Activated CD4-positive, alpha-beta T cell treated with anti-CD3 and anti-CD28 coated beads, Interleukin-2, amount 10 ng/mL, durations not matched to agents 24 days and 14 days (primary cell): Measurements from ENCODE around the gene CGN. TPM values are rescaled to one million over a fixed set of nuclear protein-coding genes. Genes with fewer than 3 reads are reported as not detected.

Experiments
- DNase-seq: peaks from one replicate; pipeline ENCODE4 v3.0.0; 2022
- H3K27ac Mint-ChIP-seq: one replicate; pipeline ENCODE4 v1.8.0; 2022; ENCODE audit warnings: mild to moderate bottlenecking, mixed read lengths
- H3K27me3 Mint-ChIP-seq: one replicate; pipeline ENCODE4 v1.8.0; 2022; ENCODE audit warnings: mixed read lengths
- H3K36me3 Mint-ChIP-seq: one replicate; pipeline ENCODE4 v1.8.0; 2022; ENCODE audit warnings: low read depth, mild to moderate bottlenecking, mixed read lengths
- H3K4me1 Mint-ChIP-seq: one replicate; pipeline ENCODE4 v1.8.0; 2021; ENCODE audit warnings: mixed read lengths
- H3K4me3 Mint-ChIP-seq: one replicate; pipeline ENCODE4 v1.8.0; 2022; ENCODE audit warnings: mild to moderate bottlenecking, moderate library complexity, mixed read lengths
- H3K9me3 Mint-ChIP-seq: one replicate; pipeline ENCODE4 v1.8.0; 2021; ENCODE audit warnings: mixed read lengths
- intact Hi-C: fragments of 100-400 bp; cut with micrococcal nuclease; formaldehyde crosslinking; loops from one replicate; pipeline ENCODE4 v1.15.1; 2023
- total RNA-seq: library from RNA; stranded (reverse); gene quantifications from 2 replicates; pipeline ENCODE4 v1.2.3, GENCODE V29; 2022

Gene CGN
- total RNA-seq, 1 donor from 2014 or later = 0.07 TPM

- Mint-ChIP-seq H3K9me3 (no peaks in the 10 kb centered on the region), H3K27me3 (no peaks in the 10 kb centered on the region), H3K4me3 (no peak overlapping the region), H3K36me3 (no peaks in the 10 kb centered on the region), H3K4me1 (peaks cover 5% of the 10 kb centered on the region), H3K27ac (no peak overlapping the region)
- no peak for DNase-seq
- intact Hi-C loops = no loop called here
These were observed 54.5 kb downstream of the CGN start for GRCh38 chr1:151565502-151566189.

- no peaks in the 10 kb centered on the region for H3K27me3 Mint-ChIP-seq
- H3K36me3 Mint-ChIP-seq = no peaks in the 10 kb centered on the region
- H3K4me3 Mint-ChIP-seq = no peak overlapping the region
- no peak for DNase-seq
- intact Hi-C loops = no loop called here
- peaks cover 5% of the 10 kb centered on the region for H3K4me1 Mint-ChIP-seq
- H3K9me3 Mint-ChIP-seq = no peaks in the 10 kb centered on the region
- no peak overlapping the region for H3K27ac Mint-ChIP-seq
These were observed 57.5 kb downstream of the CGN start for GRCh38 chr1:151568626-151569088.

- Mint-ChIP-seq H3K9me3 (no peaks in the 10 kb centered on the region), H3K4me1 (peaks cover 11% of the 10 kb centered on the region), H3K4me3 (no peak overlapping the region), H3K27me3 (no peaks in the 10 kb centered on the region), H3K27ac (no peak overlapping the region), H3K36me3 (no peaks in the 10 kb centered on the region)
- no peak for DNase-seq
- intact Hi-C loops = no loop called here
These were observed 59.6 kb downstream of the CGN start for GRCh38 chr1:151570819-151571218.

GRCh38 chr1:151574575-151575529 is 63.7 kb downstream of the CGN start:
- Mint-ChIP-seq H3K27me3 (no peaks in the 10 kb centered on the region), H3K27ac (no peak overlapping the region), H3K36me3 (no peaks in the 10 kb centered on the region), H3K4me3 (no peak overlapping the region), H3K4me1 (peaks cover 10% of the 10 kb centered on the region), H3K9me3 (no peaks in the 10 kb centered on the region)
- intact Hi-C loops = no loop called here
- DNase-seq = no peak

GRCh38 chr1:151577173-151577572 is 66.0 kb downstream of the CGN start:
- Mint-ChIP-seq H3K9me3 (no peaks in the 10 kb centered on the region), H3K36me3 (no peaks in the 10 kb centered on the region), H3K4me1 (peaks cover 10% of the 10 kb centered on the region), H3K27ac (no peak overlapping the region), H3K4me3 (no peak overlapping the region), H3K27me3 (no peaks in the 10 kb centered on the region)
- no peak for DNase-seq
- intact Hi-C loops = no loop called here

- Mint-ChIP-seq H3K4me1 (peaks cover 10% of the 10 kb centered on the region), H3K4me3 (no peak overlapping the region), H3K9me3 (no peaks in the 10 kb centered on the region), H3K27ac (no peak overlapping the region), H3K27me3 (no peaks in the 10 kb centered on the region), H3K36me3 (no peaks in the 10 kb centered on the region)
- intact Hi-C loops = no loop called here
- DNase-seq = no peak
These were observed 67.8 kb downstream of the CGN start for GRCh38 chr1:151578941-151579340.

GRCh38 chr1:151579436-151580225 is 68.4 kb downstream of the CGN start:
- Mint-ChIP-seq H3K4me1 (peaks cover 10% of the 10 kb centered on the region), H3K27ac (no peak overlapping the region), H3K36me3 (no peaks in the 10 kb centered on the region), H3K27me3 (no peaks in the 10 kb centered on the region), H3K9me3 (no peaks in the 10 kb centered on the region), H3K4me3 (no peak overlapping the region)
- no peak for DNase-seq
- intact Hi-C loops = no loop called here

GRCh38 chr1:151581451-151581850 is 70.3 kb downstream of the CGN start:
- Mint-ChIP-seq H3K4me3 (no peak overlapping the region), H3K4me1 (peaks cover 3% of the 10 kb centered on the region), H3K27ac (no peak overlapping the region), H3K9me3 (no peaks in the 10 kb centered on the region), H3K36me3 (no peaks in the 10 kb centered on the region), H3K27me3 (no peaks in the 10 kb centered on the region)
- DNase-seq = no peak
- intact Hi-C loops = no loop called here

- no peaks in the 10 kb centered on the region for H3K9me3 Mint-ChIP-seq
These were observed 70.7 kb downstream of the CGN start for GRCh38 chr1:151581921-151582320.

GRCh38 chr1:151583796-151584195 is 72.6 kb downstream of the CGN start:
- no peak for DNase-seq
- H3K36me3 Mint-ChIP-seq = no peaks in the 10 kb centered on the region
- no peak overlapping the region for H3K27ac Mint-ChIP-seq
- H3K4me1 Mint-ChIP-seq = peaks cover 3% of the 10 kb centered on the region
- intact Hi-C loops = no loop called here
- H3K27me3 Mint-ChIP-seq = no peaks in the 10 kb centered on the region
- H3K4me3 Mint-ChIP-seq = no peak overlapping the region
- H3K9me3 Mint-ChIP-seq = no peaks in the 10 kb centered on the region

More at GRCh38 chr1:151581921-151582320, 70.7 kb downstream of the CGN start:
- no peaks in the 10 kb centered on the region for H3K27me3 Mint-ChIP-seq
- no peak overlapping the region for H3K4me3 Mint-ChIP-seq
- H3K36me3 Mint-ChIP-seq = no peaks in the 10 kb centered on the region
- no peak overlapping the region for H3K27ac Mint-ChIP-seq
- H3K4me1 Mint-ChIP-seq = peaks cover 3% of the 10 kb centered on the region
- intact Hi-C loops = no loop called here
- no peak for DNase-seq

GRCh38 chr1:151584278-151584677 is 73.1 kb downstream of the CGN start:
- Mint-ChIP-seq H3K36me3 (no peaks in the 10 kb centered on the region), H3K4me3 (no peak overlapping the region), H3K27me3 (peaks cover 4% of the 10 kb centered on the region), H3K27ac (no peak overlapping the region), H3K9me3 (no peaks in the 10 kb centered on the region), H3K4me1 (peaks cover 3% of the 10 kb centered on the region)
- intact Hi-C loops = no loop called here
- DNase-seq = no peak

- intact Hi-C loops = no loop called here
- DNase-seq = no peak
- no peaks in the 10 kb centered on the region for H3K4me1 Mint-ChIP-seq
- no peak overlapping the region for H3K4me3 Mint-ChIP-seq
- H3K27ac Mint-ChIP-seq = no peak overlapping the region
- peaks cover 6% of the 10 kb centered on the region for H3K27me3 Mint-ChIP-seq
- no peaks in the 10 kb centered on the region for H3K36me3 Mint-ChIP-seq
- H3K9me3 Mint-ChIP-seq = no peaks in the 10 kb centered on the region
These were observed 73.6 kb downstream of the CGN start for GRCh38 chr1:151584780-151585179.

GRCh38 chr1:151585622-151586021 is 74.4 kb downstream of the CGN start:
- H3K27me3 Mint-ChIP-seq = peaks cover 11% of the 10 kb centered on the region
- H3K4me1 Mint-ChIP-seq = no peaks in the 10 kb centered on the region
- peaks cover 1% of the 10 kb centered on the region for H3K9me3 Mint-ChIP-seq
- DNase-seq = no peak
- no peaks in the 10 kb centered on the region for H3K36me3 Mint-ChIP-seq
- no peak overlapping the region for H3K27ac Mint-ChIP-seq
- H3K4me3 Mint-ChIP-seq = no peak overlapping the region
- intact Hi-C loops = no loop called here
